Measurements from ENCODE around the gene IGFL2. TPM values are rescaled to one million over a fixed set of nuclear protein-coding genes. Genes with fewer than 3 reads are reported as not detected.

Gene IGFL2
- total RNA-seq, 1 donor from 2014 or later: 9.8 TPM

DNA sequence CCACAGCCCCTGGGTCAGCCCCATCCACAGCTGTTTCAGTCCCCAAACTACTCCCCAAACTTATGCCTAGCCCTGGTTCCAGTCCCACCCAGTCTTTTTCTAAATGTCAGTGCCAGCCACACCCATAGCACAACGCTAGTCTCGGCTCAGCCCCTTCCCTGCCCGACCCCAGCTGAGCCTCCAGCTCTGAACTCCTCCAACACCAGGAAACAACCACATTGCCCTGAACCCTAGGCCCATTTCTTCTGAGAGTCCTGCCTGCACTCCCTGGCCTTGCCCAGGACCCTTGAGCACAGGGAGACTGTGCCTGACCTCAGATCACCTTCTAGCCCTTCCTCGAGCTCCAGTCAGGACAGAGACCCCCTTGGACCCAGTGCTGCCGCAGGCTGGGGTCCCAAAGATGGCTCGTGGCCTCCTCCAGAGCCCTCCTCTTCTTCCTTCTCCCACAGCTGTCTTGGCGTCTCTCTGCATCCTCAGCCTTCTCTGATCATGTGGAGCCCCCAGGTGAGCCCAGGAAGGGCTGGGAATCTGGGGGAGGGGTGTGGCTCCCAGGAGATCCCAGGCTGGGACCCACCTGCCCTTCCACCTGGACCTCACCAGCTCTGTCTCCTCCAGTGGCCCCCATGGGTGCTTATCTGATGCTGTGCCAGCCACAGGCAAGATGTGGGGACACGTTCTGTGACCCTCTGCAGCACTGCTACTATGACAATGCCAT lies 48.5 kb downstream of the IGFL2 start:
- Mint-ChIP-seq H3K27me3 (ENCODE audit: low read depth, unreplicated experiment) (peaks cover 16% of the 10 kb centered on the region), H3K27ac (ENCODE audit: unreplicated experiment) (no peak overlapping the region), H3K36me3 (ENCODE audit: low read depth, unreplicated experiment) (no peaks in the 10 kb centered on the region), H3K4me1 (ENCODE audit: low read depth, unreplicated experiment) (peaks cover 32% of the 10 kb centered on the region), H3K9me3 (ENCODE audit: unreplicated experiment) (peaks cover 4% of the 10 kb centered on the region), H3K4me3 (ENCODE audit: unreplicated experiment) (no peak overlapping the region)
- FAIRE-seq (no peak), DNase-seq (ENCODE audit: low read depth) (no peak)
- H3K9ac ChIP-seq (ENCODE audit: low read length): no peak overlapping the region
- no peaks in the 10 kb centered on the region for H3K9me3 ChIP-seq (ENCODE audit: insufficient read depth, low read depth, low read length)
- TF ChIP-seq EZH2 (IDR thresholded peaks at IDR 0.05; ENCODE audit: insufficient read depth, low read length): no peak
- no peak for TF ChIP-seq CTCF (IDR thresholded peaks at IDR 0.05; ENCODE audit: insufficient read depth, low read depth, low read length)
- H2AFZ ChIP-seq (ENCODE audit: low read depth, low read length): no peak overlapping the region
- H3K27me3 ChIP-seq (ENCODE audit: insufficient read depth, low read length): peaks cover 34% of the 10 kb centered on the region
- H4K20me1 ChIP-seq (ENCODE audit: insufficient read depth, low read length): no peaks in the 10 kb centered on the region
- no peaks in the 10 kb centered on the region for H3K36me3 ChIP-seq (ENCODE audit: insufficient read depth, low read length)
- peaks cover 9% of the 10 kb centered on the region for H3K4me1 ChIP-seq (ENCODE audit: insufficient read depth, low read length)
- no peaks in the 10 kb centered on the region for H3K79me2 ChIP-seq (ENCODE audit: insufficient read depth, low read length)
- H3K4me2 ChIP-seq (ENCODE audit: low read length): no peak overlapping the region
- no peak overlapping the region for H3K4me3 ChIP-seq (ENCODE audit: insufficient read depth, low read depth, low read length)
- no peak overlapping the region for H3K27ac ChIP-seq (ENCODE audit: low read depth, low read length)

DNA sequence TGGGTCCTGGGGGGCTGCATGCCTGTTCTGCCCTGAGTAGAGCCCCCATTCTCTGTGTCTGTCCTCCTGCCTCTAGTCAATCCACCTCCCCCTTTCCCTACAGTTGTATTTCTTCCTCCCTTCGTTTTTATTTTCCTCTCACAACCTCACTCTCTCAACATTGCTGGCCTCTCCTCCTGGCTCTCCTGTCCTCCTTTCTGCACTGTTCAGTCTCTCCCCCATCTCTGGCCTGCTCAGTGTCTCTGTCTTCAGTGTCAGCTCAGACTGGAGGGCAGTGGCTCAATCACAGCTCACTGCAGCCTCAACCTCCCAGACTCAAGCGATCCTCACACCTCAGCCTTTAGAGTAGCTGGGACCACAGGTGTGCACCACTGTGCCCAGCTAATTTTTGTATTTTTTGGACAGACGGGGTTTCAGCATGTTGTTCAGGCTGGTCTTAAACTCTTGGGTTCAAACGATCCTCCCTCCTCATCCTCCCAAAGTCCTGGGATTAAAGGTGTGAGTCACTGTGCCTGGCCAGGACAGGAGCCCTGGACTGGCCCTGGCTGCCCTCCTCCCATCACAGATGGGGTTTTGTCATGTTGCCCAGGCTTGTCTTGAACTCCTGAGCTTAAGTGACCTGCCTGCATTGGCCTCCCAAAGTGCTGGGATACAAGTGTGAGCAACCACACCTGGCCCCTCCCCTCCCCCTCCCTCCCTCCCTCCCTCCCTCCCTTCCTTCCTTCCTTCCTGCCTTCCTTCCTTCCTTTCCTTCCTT lies 49.5 kb downstream of the IGFL2 start:
- Mint-ChIP-seq H3K9me3 (ENCODE audit: unreplicated experiment) (peaks cover 8% of the 10 kb centered on the region), H3K27ac (ENCODE audit: unreplicated experiment) (peak overlapping the region; percentile 26), H3K4me3 (ENCODE audit: unreplicated experiment) (no peak overlapping the region), H3K36me3 (ENCODE audit: low read depth, unreplicated experiment) (peaks cover under 1% of the 10 kb centered on the region), H3K4me1 (ENCODE audit: low read depth, unreplicated experiment) (peaks cover 36% of the 10 kb centered on the region), H3K27me3 (ENCODE audit: low read depth, unreplicated experiment) (peaks cover 16% of the 10 kb centered on the region)
- Histone ChIP-seq H3K9me3 (ENCODE audit: insufficient read depth, low read depth, low read length) (no peaks in the 10 kb centered on the region), H3K4me1 (ENCODE audit: insufficient read depth, low read length) (peaks cover 9% of the 10 kb centered on the region), H3K4me3 (ENCODE audit: insufficient read depth, low read depth, low read length) (no peak overlapping the region), H3K36me3 (ENCODE audit: insufficient read depth, low read length) (no peaks in the 10 kb centered on the region), H3K27ac (ENCODE audit: low read depth, low read length) (no peak overlapping the region), H3K79me2 (ENCODE audit: insufficient read depth, low read length) (no peaks in the 10 kb centered on the region), H3K4me2 (ENCODE audit: low read length) (no peak overlapping the region), H2AFZ (ENCODE audit: low read depth, low read length) (no peak overlapping the region), H3K27me3 (ENCODE audit: insufficient read depth, low read length) (peaks cover 32% of the 10 kb centered on the region), H3K9ac (ENCODE audit: low read length) (no peak overlapping the region), H4K20me1 (ENCODE audit: insufficient read depth, low read length) (no peaks in the 10 kb centered on the region)
- TF ChIP-seq EZH2 (IDR thresholded peaks at IDR 0.05; ENCODE audit: insufficient read depth, low read length) (no peak), CTCF (IDR thresholded peaks at IDR 0.05; ENCODE audit: insufficient read depth, low read depth, low read length) (no peak)
- no peak for FAIRE-seq
- DNase-seq (ENCODE audit: low read depth): no peak

Measured in astrocyte (in vitro differentiated cells and primary cell).